GM12872 (cell line): ENCODE results near the gene VDAC2.

Source experiments
- TF ChIP-seq, protein P1 (sequence below): IDR thresholded peaks from 3 replicates; pipeline ENCODE4 v1.5.1; 2011; ENCODE audit warnings: low read depth, mild to moderate bottlenecking, low read length, moderate library complexity; ENCODE audit not compliant: insufficient read depth

Gene VDAC2

DNA sequence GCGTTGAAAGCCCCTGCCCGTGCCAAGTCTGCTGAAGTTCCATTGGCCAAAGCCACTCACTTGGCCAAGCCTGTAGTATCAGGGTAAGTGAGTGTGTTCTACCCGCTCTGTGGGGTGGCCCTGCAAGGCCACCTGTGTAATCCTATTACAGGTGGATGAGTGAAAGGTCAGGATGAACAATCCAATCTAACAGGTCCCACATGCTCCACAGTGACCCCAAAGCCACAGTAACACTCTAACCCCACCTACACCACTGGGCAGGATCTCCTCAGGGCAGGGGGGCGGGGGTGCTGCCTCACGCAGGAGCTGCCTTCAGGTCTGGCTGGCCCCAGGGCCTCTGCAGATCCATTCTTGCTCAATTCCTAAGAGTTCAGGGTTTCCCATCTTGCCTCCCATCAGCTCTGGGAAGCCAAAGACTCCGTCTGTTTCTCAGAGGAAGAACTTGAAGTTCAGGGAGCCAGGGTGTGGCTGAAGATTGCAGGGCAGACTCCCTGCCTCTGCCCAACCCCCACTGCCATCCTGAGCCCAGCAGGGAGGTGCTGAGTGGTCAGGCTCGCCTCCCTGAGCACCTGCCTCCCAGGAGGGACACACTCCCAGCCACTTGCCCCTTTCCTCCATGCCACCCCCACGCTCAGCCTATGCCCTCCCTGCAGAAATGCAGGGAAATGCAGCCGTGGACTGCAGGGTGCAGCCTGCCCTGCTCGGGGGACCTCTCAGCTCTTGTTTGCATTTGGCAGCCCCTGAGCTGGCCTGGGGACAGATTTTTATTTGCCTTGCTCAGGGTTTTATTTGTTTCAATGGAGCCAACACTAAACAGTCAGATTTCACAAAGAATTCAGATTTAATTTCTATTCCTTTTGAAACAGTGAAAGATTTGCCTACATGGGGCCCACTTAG lies 35.0 kb downstream of the VDAC2 start:
- TF ChIP-seq, protein P1, sequence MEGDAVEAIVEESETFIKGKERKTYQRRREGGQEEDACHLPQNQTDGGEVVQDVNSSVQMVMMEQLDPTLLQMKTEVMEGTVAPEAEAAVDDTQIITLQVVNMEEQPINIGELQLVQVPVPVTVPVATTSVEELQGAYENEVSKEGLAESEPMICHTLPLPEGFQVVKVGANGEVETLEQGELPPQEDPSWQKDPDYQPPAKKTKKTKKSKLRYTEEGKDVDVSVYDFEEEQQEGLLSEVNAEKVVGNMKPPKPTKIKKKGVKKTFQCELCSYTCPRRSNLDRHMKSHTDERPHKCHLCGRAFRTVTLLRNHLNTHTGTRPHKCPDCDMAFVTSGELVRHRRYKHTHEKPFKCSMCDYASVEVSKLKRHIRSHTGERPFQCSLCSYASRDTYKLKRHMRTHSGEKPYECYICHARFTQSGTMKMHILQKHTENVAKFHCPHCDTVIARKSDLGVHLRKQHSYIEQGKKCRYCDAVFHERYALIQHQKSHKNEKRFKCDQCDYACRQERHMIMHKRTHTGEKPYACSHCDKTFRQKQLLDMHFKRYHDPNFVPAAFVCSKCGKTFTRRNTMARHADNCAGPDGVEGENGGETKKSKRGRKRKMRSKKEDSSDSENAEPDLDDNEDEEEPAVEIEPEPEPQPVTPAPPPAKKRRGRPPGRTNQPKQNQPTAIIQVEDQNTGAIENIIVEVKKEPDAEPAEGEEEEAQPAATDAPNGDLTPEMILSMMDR = no peak

DNA sequence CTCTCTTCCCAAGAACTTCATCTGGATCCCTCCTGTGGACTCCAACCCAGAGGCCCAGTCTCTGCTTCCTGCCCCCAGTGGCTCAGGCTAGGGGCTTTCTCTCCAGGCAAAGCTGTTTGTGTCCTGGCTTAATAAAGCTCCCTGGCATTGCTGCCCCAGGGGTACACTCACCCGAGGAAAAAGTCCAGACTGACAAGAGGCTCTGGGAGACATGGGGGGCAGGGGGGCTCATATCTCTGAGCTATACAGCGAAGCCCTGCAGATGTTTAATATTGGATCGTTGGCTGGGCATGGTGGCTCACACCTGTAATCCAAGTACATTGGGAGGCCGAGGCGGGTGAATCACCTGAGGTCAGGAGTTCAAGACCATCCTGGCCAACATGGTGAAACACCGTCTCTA lies 35.9 kb downstream of the VDAC2 start:
- TF ChIP-seq, protein P1 = no peak

DNA sequence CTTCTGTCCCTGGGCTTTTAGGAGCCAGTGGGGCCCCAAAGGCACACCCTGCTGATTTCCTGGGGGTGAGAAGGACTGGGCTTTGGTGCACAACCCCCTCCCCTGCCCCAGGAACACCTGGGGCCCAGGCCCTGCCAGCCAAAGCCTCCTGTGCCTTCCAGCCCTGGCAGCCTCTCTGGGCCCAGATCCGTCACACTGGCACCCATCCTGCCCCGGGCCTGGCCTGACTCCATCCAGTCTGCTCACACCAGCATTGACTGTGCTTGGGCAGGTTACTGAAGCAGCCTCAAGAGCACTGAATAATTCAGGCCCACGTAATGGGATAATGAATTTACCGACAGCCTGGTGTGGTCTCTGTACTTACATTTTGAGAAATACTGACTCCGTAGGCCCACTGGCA lies 37.2 kb downstream of the VDAC2 start:
- TF ChIP-seq, protein P1 = no peak

DNA sequence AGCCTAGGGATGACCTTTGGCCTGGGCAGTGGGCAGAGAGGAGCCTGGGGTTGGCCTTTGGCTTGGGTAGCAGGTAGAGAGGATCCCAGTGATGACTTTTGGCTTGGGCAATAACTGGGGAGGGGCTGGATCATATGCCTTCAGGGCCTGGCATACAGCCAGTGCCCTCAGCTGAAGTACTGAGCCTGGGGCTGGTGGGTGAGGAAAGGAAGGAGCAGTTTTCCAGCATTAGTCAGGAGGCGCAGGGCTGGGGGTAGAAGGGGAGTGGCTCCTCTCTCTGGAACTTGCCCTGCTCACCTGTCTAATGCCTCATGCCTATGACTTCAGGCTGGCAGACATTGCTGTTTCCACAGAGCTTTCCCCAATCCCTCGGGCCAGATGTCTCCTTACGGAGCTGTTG lies 40.3 kb downstream of the VDAC2 start:
- TF ChIP-seq, protein P1 = no peak

DNA sequence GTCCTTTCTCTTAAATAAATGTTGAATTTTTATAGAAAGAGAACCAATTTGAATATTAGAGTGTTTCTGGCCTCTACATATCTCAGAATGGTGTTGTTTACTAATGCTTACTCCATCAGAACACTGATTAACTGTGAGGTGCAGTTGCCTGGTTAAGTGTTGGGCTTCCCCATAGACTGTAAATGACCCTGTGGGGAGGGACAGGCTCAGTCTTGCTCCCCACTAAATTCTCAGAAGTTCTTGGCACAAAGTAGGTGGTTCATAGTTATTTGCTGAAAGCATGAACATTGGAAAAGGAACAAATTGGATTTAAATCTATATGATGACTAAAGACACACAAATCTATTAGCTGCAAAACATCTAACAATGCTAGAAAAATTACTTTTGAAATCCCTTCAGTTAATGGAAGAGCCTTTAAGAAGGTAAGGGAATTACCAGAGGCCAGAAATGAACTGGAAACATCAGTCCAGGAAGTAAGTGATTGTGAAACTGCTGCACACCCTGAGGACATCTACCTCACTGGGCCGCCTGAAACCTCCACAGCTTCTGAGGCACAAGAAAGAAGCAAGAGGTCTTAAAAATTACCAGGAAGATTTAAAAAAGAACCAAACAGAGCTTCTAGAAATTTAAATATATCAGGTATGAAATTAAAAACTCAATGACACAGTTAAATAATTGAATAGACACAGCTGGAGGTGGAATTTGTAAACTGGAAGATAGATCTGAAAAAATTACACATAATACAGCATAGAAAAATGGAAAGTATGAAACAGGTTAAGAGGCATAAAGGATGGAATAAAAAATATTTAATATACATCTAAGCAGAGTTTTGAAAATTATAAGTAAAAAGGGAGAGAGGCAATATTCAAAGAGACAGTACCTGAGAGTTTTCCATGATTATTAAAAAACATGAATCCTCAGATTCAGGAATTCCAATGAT lies 43.0 kb downstream of the VDAC2 start:
- TF ChIP-seq, protein P1 = no peak

DNA sequence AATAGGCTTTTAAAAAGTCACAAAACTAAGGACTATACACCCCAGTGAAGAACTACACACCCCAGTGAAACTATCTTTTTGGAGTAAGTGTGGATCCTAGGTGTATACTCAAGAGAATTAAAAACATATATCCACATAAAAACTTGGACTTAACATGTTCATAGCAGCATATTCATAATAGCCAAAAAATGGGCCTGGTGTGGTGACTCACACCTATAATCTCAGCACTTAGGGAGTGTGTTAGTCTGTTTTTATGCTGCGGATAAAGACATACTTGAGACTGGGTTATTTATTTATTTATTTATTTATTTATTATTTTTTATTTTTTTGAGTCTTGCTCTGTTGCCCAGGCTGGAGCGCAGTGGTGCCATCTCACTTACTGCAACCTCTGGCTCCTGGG lies 44.1 kb downstream of the VDAC2 start:
- TF ChIP-seq, protein P1 = no peak

DNA sequence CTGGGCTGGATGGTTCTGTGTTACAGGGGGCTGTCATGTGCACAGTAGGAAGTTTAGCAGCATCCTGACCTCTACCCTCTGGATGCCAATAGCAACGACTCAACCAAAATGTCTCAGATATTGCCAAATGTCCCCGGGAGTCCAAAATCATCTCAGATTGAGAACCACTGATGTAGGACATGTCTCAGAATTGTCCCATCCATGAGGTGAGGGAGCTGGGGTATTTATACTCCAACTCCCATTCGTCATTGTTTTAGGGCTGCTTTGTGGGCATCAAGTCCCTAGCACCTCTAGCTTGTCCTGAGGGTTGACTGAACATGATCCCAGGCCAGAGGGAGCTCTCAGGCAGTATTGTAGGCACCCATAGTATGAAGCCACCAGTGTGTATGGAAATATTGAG lies 50.4 kb downstream of the VDAC2 start:
- TF ChIP-seq, protein P1 = no peak
